Body of pancreas (tissue), 4 donors: ENCODE results near the gene REEP5. TPM values are rescaled to one million over a fixed set of nuclear protein-coding genes. Genes with fewer than 3 reads are reported as not detected.

ENCODE experiments used
- ATAC-seq: fragments of 150-250 bp; one replicate; pipeline ENCODE4 v1.9.1; 2016
- DNase-seq, 4 donors: peaks; one replicate each; pipeline ENCODE4 v3.0.0-alpha.2; 2019
- H3K27ac ChIP-seq, 4 donors: fragments of 200-600 bp; sonication (generic); 1 replicate in 3 of 4; 2 replicates in 1 of 4; pipeline versions ENCODE4 v1.5.1 to v1.6.1; 2016 to 2019; ENCODE audit warnings: mild to moderate bottlenecking in 1 of 4, mixed read lengths in 1 of 4, moderate library complexity in 1 of 4
- H3K27me3 ChIP-seq, 2 donors: fragments of 200-600 bp; sonication (generic); one replicate each; pipeline ENCODE4 v1.6.0; 2016; ENCODE audit warnings: mild to moderate bottlenecking in 1 of 2
- H3K36me3 ChIP-seq, 2 donors: fragments of 200-600 bp; sonication (generic); replicated peaks in 1 of 2; 2 replicates each; pipeline ENCODE4 v1.5.1; 2016; ENCODE audit warnings: low read depth in 2 of 2; ENCODE audit not compliant: insufficient read depth in 1 of 2
- H3K4me1 ChIP-seq: fragments of 200-600 bp; sonication (generic); one replicate; pipeline ENCODE4 v1.6.0; 2016
- H3K4me3 ChIP-seq, 2 donors: fragments of 200-600 bp; sonication (generic); 1 replicate in 1 of 2; 2 replicates in 1 of 2; pipeline ENCODE4 v1.5.1; 2016 to 2019
- H3K9me3 ChIP-seq, 3 donors: fragments of 200-600 bp; sonication (generic); 1 replicate in 2 of 3; 2 replicates in 1 of 3; pipeline ENCODE4 v1.5.1; 2016
- CTCF ChIP-seq, 7 experiments: fragments of 450-650 bp in 4 of 7; fragments of 200-600 bp in 3 of 7; sonication (generic) in 3 of 7; IDR thresholded peaks; one replicate each; pipeline ENCODE4 v1.5.1; 2016 to 2019; ENCODE audit warnings: antibody characterized with exemption in 7 of 7
- POLR2A ChIP-seq, 3 donors: fragments of 450-650 bp; IDR thresholded peaks; one replicate each; pipeline ENCODE4 v1.6.1; 2016; ENCODE audit warnings: antibody characterized with exemption in 3 of 3, mild to moderate bottlenecking in 2 of 3
- WGBS, 2 donors: methylation state at CpG; one replicate each; pipeline ENCODE4 v1.1.5; 2017; 5-methylcytosine and 5-hydroxymethylcytosine counted together
- intact Hi-C: fragments of 100-400 bp; cut with DNase I; formaldehyde crosslinking; loops from one replicate; pipeline ENCODE4 v1.15.1; 2023
- total RNA-seq, 2 donors: library from RNA; depleted of rRNA; stranded (reverse); fragments of >200 nt; gene quantifications; one replicate each; pipeline ENCODE4 v1.1.0, GENCODE V29; 2016

REEP5 gene
- total RNA-seq, 2 donors from 2014 or later, result 52.1 to 53.4 TPM

GRCh38 chr5:112885001-112885400 is 37.0 kb downstream of the REEP5 start:
- H3K36me3 ChIP-seq, result peaks cover 0 to 24% of the 10 kb centered on the region in 2 donors
- DNase-seq, result peak; percentile 35 to 63 (median 49)
- H3K27me3 ChIP-seq, result no peaks in the 10 kb centered on the region
- peak; percentile 47 for ATAC-seq
- TF ChIP-seq CTCF (IDR thresholded peaks at IDR 0.05), result no peak
- no peak for TF ChIP-seq POLR2A (IDR thresholded peaks at IDR 0.05)
- no peak overlapping the region for H3K27ac ChIP-seq
- no peaks in the 10 kb centered on the region for H3K9me3 ChIP-seq
- H3K4me3 ChIP-seq, result no peak overlapping the region
- WGBS, 2 donors, result 40 to 47% methylated on average over 3 of the region's 3 CpGs
- intact Hi-C loops, result no loop called here
- H3K4me1 ChIP-seq, result peaks cover 18% of the 10 kb centered on the region

- Histone ChIP-seq H3K9me3 (no peaks in the 10 kb centered on the region), H3K4me3 (no peak overlapping the region), H3K27me3 (no peaks in the 10 kb centered on the region), H3K36me3 (peaks cover 0 to 25% of the 10 kb centered on the region in 2 donors), H3K27ac (no peak overlapping the region), H3K4me1 (peaks cover 27% of the 10 kb centered on the region)
- no peak for TF ChIP-seq POLR2A (IDR thresholded peaks at IDR 0.05)
- no peak for TF ChIP-seq CTCF (IDR thresholded peaks at IDR 0.05)
- WGBS, 2 donors, result 65 to 78% methylated on average over 2 of the region's 2 CpGs
- intact Hi-C loops, result no loop called here
- no peak for DNase-seq
- no peak for ATAC-seq
These were observed 38.8 kb downstream of the REEP5 start for GRCh38 chr5:112883192-112883591.

GRCh38 chr5:112880219-112880964 is 41.6 kb downstream of the REEP5 start:
- 93 to 97% methylated on average over 2 of the region's 2 CpGs for WGBS, 2 donors
- H3K4me3 ChIP-seq, result no peak overlapping the region
- intact Hi-C loops, result no loop called here
- peaks cover 29% of the 10 kb centered on the region for H3K4me1 ChIP-seq
- ATAC-seq (no peak), DNase-seq (no peak)
- H3K9me3 ChIP-seq, result no peaks in the 10 kb centered on the region
- peaks cover 0 to 20% of the 10 kb centered on the region in 2 donors for H3K36me3 ChIP-seq
- no peaks in the 10 kb centered on the region for H3K27me3 ChIP-seq
- peak overlapping the region in 1 of 4 donors; percentile 5 for H3K27ac ChIP-seq
- no peak for TF ChIP-seq POLR2A (IDR thresholded peaks at IDR 0.05)
- no peak for TF ChIP-seq CTCF (IDR thresholded peaks at IDR 0.05)

GRCh38 chr5:112878760-112879159 is 43.3 kb downstream of the REEP5 start:
- Histone ChIP-seq H3K4me1 (peaks cover 19% of the 10 kb centered on the region), H3K9me3 (no peaks in the 10 kb centered on the region), H3K36me3 (peaks cover 0 to 14% of the 10 kb centered on the region in 2 donors), H3K27me3 (no peaks in the 10 kb centered on the region), H3K27ac (peak overlapping the region in 1 of 4 donors; percentile 49), H3K4me3 (no peak overlapping the region)
- TF ChIP-seq CTCF (IDR thresholded peaks at IDR 0.05) (no peak), POLR2A (IDR thresholded peaks at IDR 0.05) (no peak)
- no peak for DNase-seq
- ATAC-seq, result peak; percentile 46
- intact Hi-C loops, result no loop called here
- WGBS, 2 donors, result 48 to 57% methylated on average over 4 of the region's 4 CpGs

GRCh38 chr5:112878101-112878500 is 43.9 kb downstream of the REEP5 start:
- H3K4me1 ChIP-seq, result peaks cover 14% of the 10 kb centered on the region
- H3K36me3 ChIP-seq, result peaks cover 0 to 13% of the 10 kb centered on the region in 2 donors
- TF ChIP-seq CTCF (IDR thresholded peaks at IDR 0.05), result no peak
- TF ChIP-seq POLR2A (IDR thresholded peaks at IDR 0.05), result no peak
- H3K27ac ChIP-seq, result no peak overlapping the region
- H3K27me3 ChIP-seq, result no peaks in the 10 kb centered on the region
- intact Hi-C loops, result no loop called here
- no peak for DNase-seq
- no peak for ATAC-seq
- no peaks in the 10 kb centered on the region for H3K9me3 ChIP-seq
- H3K4me3 ChIP-seq, result no peak overlapping the region
- WGBS, 2 donors, result 55 to 80% methylated on average over 4 of the region's 4 CpGs
